Gastroesophageal sphincter (tissue), 4 donors: ENCODE measurements around the gene ZNF726. TPM values are rescaled to one million over a fixed set of nuclear protein-coding genes. Genes with fewer than 3 reads are reported as not detected.
"Not testable (repeated sequence)": the region's sequence is repeated elsewhere in the genome, so short reads cannot be mapped to it uniquely, and the experiment has no call there.

ENCODE experiments used
- ATAC-seq: fragments of 150-250 bp; one replicate; pipeline ENCODE4 v1.9.1; 2016; ENCODE audit warnings: mild to moderate bottlenecking, moderate library complexity
- H3K27ac ChIP-seq, 4 donors: fragments of 200-600 bp; sonication (generic) in 3 of 4; 1 replicate in 3 of 4; 2 replicates in 1 of 4; pipeline ENCODE4 v1.5.1; 2016 to 2019
- H3K27me3 ChIP-seq: fragments of 200-600 bp; sonication (generic); one replicate; pipeline ENCODE4 v1.5.1; 2019
- H3K36me3 ChIP-seq, 2 donors: fragments of 200-600 bp; sonication (generic); one replicate each; pipeline ENCODE4 v1.5.1; 2019; ENCODE audit warnings: control low read depth in 1 of 2
- H3K4me1 ChIP-seq, 3 donors: fragments of 200-600 bp; sonication (generic); 1 replicate in 2 of 3; 2 replicates in 1 of 3; pipeline ENCODE4 v1.5.1; 2016 to 2019; ENCODE audit warnings: control low read depth in 2 of 3
- H3K4me3 ChIP-seq, 2 donors: fragments of 200-600 bp; sonication (generic); one replicate each; pipeline ENCODE4 v1.5.1; 2019; ENCODE audit warnings: mild to moderate bottlenecking in 1 of 2, moderate library complexity in 1 of 2
- H3K9me3 ChIP-seq, 3 donors: fragments of 200-600 bp; sonication (generic); one replicate each; pipeline ENCODE4 v1.5.1; 2017 to 2019; ENCODE audit warnings: control low read depth in 2 of 3
- CTCF ChIP-seq, 4 experiments: fragments of 200-600 bp in 2 of 4; fragments of 450-650 bp in 2 of 4; sonication (generic) in 1 of 4; IDR thresholded peaks; one replicate each; pipeline ENCODE4 v1.5.1; 2017 to 2019; ENCODE audit warnings: antibody characterized with exemption in 4 of 4, mild to moderate bottlenecking in 2 of 4, moderate library complexity in 2 of 4
- EP300 ChIP-seq: sonication (generic); formaldehyde crosslinking; IDR thresholded peaks from one replicate; pipeline ENCODE4 v1.6.1; 2017; ENCODE audit warnings: antibody characterized with exemption, mild to moderate bottlenecking
- POLR2A ChIP-seq, 2 donors: fragments of 450-650 bp; IDR thresholded peaks; one replicate each; pipeline ENCODE4 v1.6.1; 2017; ENCODE audit warnings: antibody characterized with exemption in 2 of 2, mild to moderate bottlenecking in 2 of 2, moderate library complexity in 1 of 2
- POLR2AphosphoS5 ChIP-seq: sonication (generic); formaldehyde crosslinking; IDR thresholded peaks from one replicate; pipeline ENCODE4 v1.6.1; 2017; ENCODE audit warnings: antibody characterized with exemption
- WGBS, 2 donors: methylation state at CpG; one replicate each; pipeline ENCODE4 v1.1.5; 2018; ENCODE audit warnings: low coverage in 1 of 2; 5-methylcytosine and 5-hydroxymethylcytosine counted together
- total RNA-seq, 4 donors: library from RNA; depleted of rRNA; stranded (reverse); fragments of >200 nt; gene quantifications; one replicate each; pipeline ENCODE4 v1.1.0, GENCODE V29; 2016

Gene ZNF726
- total RNA-seq, 4 donors from 2014 or later, result 0.27 to 1.6 (median 0.35) TPM; not detected in 1

GRCh38 chr19:23882493-23882892, 32.2 kb upstream of the ZNF726 start:
- ATAC-seq, result no peak

DNA sequence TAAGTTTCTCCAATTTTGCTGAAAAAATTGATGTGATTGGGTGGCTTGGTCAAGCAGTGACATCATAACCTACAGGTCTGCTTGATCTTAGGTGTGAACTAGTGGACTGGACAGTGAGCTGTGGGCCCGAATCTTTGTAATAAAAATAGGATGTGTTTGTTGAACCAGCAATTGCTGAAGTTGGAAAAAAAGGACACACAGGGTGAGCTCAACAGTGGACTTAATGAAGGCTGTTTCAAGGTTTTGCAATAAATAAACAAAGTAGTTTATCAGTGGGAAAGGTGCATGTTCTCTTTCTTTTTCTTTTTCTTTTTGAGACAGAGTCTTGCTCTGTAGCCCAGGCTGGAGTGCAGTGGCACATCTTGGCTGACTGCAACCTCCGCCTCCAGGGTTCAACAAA, 30.3 kb upstream of the ZNF726 start:
- H3K36me3 ChIP-seq, result no peaks in the 10 kb centered on the region
- H3K27ac ChIP-seq, result no peak overlapping the region
- H3K4me1 ChIP-seq, result no peaks in the 10 kb centered on the region
- TF ChIP-seq CTCF (IDR thresholded peaks at IDR 0.05), result no peak
- no peak for TF ChIP-seq POLR2A (IDR thresholded peaks at IDR 0.05)
- no peak for TF ChIP-seq EP300
- TF ChIP-seq POLR2AphosphoS5, result no peak
- no peak overlapping the region for H3K4me3 ChIP-seq
- 78 to 92% methylated on average over 2 of the region's 2 CpGs for WGBS, 2 donors
- no peaks in the 10 kb centered on the region for H3K27me3 ChIP-seq
- peaks cover 0 to 7% (median 0%) of the 10 kb centered on the region in 3 donors for H3K9me3 ChIP-seq
- ATAC-seq, result no peak

More at GRCh38 chr19:23882493-23882892, 32.2 kb upstream of the ZNF726 start:
- WGBS, 2 donors, result 53 to 72% methylated on average over 2 to 5 of the region's 5 CpGs
- H3K36me3 ChIP-seq, result no peaks in the 10 kb centered on the region
- H3K4me3 ChIP-seq, result no peak overlapping the region
- no peaks in the 10 kb centered on the region for H3K4me1 ChIP-seq
- TF ChIP-seq EP300, result no peak
- TF ChIP-seq POLR2A (IDR thresholded peaks at IDR 0.05), result no peak
- no peak for TF ChIP-seq POLR2AphosphoS5
- no peak for TF ChIP-seq CTCF (IDR thresholded peaks at IDR 0.05)
- H3K27me3 ChIP-seq, result peaks cover 8% of the 10 kb centered on the region
- H3K9me3 ChIP-seq, result no peaks in the 10 kb centered on the region
- H3K27ac ChIP-seq, result no peak overlapping the region

DNA sequence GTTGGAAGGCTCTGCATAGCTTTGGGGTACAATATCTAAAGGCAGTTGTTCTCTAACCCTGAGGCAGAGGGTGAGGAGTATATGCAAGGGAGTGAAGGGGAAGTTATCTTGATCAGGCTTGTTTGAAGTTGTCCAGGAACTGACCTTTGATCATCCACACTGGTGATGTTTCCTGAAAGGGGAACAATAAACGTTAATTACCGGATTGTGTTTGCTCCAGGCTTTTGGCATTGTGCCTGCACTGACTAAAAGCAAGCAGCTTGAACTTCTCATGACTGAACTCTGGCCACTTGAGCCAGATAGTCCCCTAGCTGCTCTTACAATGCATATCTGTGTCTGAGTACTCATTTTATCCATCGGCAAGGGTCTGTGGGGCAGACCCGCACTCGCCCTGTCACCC, 27.0 kb upstream of the ZNF726 start:
- no peak overlapping the region for H3K4me3 ChIP-seq
- H3K9me3 ChIP-seq, result peaks cover 0 to 7% (median 0%) of the 10 kb centered on the region in 3 donors
- H3K36me3 ChIP-seq, result no peaks in the 10 kb centered on the region
- H3K27ac ChIP-seq, result no peak overlapping the region
- WGBS, 2 donors, result 48 to 66% methylated on average over 2 to 5 of the region's 5 CpGs
- ATAC-seq, result no peak
- H3K27me3 ChIP-seq, result no peaks in the 10 kb centered on the region
- no peaks in the 10 kb centered on the region for H3K4me1 ChIP-seq
- TF ChIP-seq CTCF (IDR thresholded peaks at IDR 0.05) (no peak), POLR2AphosphoS5 (no peak), POLR2A (IDR thresholded peaks at IDR 0.05) (no peak), EP300 (no peak)

- ATAC-seq, H3K27ac ChIP-seq, H3K27me3 ChIP-seq, H3K36me3 ChIP-seq, H3K4me3 ChIP-seq, H3K4me1 ChIP-seq: not testable (repeated sequence)
- peaks cover 0 to 12% (median 0%) of the 10 kb centered on the region in 3 donors for H3K9me3 ChIP-seq
- 78 to 89% methylated on average over 9 to 12 of the region's 15 CpGs for WGBS, 2 donors
These were observed 18.6 kb upstream of the ZNF726 start for GRCh38 chr19:23896096-23896495.

DNA sequence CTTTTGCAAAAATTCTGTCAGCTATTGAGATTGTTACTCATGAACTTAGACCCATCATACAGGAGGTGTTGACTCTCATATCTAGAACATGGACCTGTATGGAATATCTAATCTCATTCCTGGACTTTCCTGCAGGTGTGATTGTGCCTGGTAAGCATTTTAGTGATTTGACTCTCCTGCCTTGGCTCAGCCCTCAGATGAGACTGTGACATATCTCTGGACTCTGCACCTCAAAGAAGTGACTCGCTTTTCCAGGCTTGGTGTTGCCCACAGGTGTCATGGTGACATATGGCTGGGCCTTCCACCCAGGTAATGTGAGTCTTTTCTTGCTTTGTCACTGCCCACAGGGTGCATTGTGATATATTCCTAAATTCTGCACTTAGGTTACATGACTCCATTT, 17.8 kb upstream of the ZNF726 start:
- no peaks in the 10 kb centered on the region for H3K36me3 ChIP-seq
- H3K9me3 ChIP-seq, result peaks cover 0 to 12% (median 0%) of the 10 kb centered on the region in 3 donors
- no peaks in the 10 kb centered on the region for H3K4me1 ChIP-seq
- no peak overlapping the region for H3K27ac ChIP-seq
- WGBS, 2 donors, result 64% methylated on average over 1 of the region's 1 CpG; no CpG with 5 or more reads in 1 of the 2 donors
- H3K27me3 ChIP-seq, result no peaks in the 10 kb centered on the region
- no peak overlapping the region for H3K4me3 ChIP-seq
- TF ChIP-seq EP300 (no peak), CTCF (IDR thresholded peaks at IDR 0.05) (no peak), POLR2A (IDR thresholded peaks at IDR 0.05) (no peak), POLR2AphosphoS5 (no peak)
- ATAC-seq, result no peak
